A673 (cell line): ENCODE measurements around the gene TFG.

Experiments
- EZH2 ChIP-seq: fragments of 200-600 bp; sonication (generic); IDR thresholded peaks from 2 replicates; pipeline ENCODE4 v1.6.1; 2017; ENCODE audit warnings: borderline replicate concordance, low read depth, mild to moderate bottlenecking, mixed read lengths, antibody characterized with exemption, low read length; ENCODE audit not compliant: poor library complexity, severe bottlenecking
- TF ChIP-seq, protein P1 (sequence below): fragments of 300-800, 200-600 bp; sonication (generic); conservative IDR thresholded peaks from 2 replicates; pipeline ENCODE4 v1.5.1; 2017; ENCODE audit warnings: low read depth, mild to moderate bottlenecking, antibody characterized with exemption, low read length, moderate library complexity, mixed read lengths

DNA sequence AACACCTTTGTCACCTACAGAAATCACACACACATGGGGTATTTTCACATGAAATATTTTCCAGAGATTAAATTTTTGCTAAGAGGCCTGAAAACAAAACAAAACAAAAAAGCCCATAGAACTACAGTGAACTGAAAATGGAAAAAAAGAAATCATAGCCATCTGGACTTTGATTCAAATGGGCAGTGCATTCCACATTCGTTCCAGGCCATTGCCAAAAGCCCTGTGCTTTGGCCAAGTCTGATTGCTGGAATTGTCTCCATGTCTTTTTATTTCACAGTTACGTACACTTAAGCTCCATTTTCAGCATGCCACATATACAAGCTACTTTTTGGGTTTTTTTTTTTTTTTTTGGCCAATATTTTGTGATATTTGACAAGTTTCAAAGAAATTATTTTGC is 47.1 kb downstream of the TFG start:
- TF ChIP-seq, protein P1, sequence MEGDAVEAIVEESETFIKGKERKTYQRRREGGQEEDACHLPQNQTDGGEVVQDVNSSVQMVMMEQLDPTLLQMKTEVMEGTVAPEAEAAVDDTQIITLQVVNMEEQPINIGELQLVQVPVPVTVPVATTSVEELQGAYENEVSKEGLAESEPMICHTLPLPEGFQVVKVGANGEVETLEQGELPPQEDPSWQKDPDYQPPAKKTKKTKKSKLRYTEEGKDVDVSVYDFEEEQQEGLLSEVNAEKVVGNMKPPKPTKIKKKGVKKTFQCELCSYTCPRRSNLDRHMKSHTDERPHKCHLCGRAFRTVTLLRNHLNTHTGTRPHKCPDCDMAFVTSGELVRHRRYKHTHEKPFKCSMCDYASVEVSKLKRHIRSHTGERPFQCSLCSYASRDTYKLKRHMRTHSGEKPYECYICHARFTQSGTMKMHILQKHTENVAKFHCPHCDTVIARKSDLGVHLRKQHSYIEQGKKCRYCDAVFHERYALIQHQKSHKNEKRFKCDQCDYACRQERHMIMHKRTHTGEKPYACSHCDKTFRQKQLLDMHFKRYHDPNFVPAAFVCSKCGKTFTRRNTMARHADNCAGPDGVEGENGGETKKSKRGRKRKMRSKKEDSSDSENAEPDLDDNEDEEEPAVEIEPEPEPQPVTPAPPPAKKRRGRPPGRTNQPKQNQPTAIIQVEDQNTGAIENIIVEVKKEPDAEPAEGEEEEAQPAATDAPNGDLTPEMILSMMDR, result no peak
- no peak for TF ChIP-seq EZH2
